D721Med (cell line): Measurements from ENCODE around the gene DNMT3A.
A peak's percentile ranks its signal among the peaks of the same experiment; 100 is the strongest.

Experiments
- DNase-seq: peaks from one replicate; pipeline ENCODE4 v3.0.0; 2011; ENCODE audit warnings: low spot score; ENCODE audit not compliant: insufficient read length
- FAIRE-seq: peaks from 2 replicates; lab custom pipeline; 2011; peaks lifted over from hg19 to GRCh38; lab: Jason Lieb, UNC
- CTCF ChIP-seq: IDR thresholded peaks from 2 replicates; pipeline ENCODE4 v1.5.1; 2012; ENCODE audit warnings: mild to moderate bottlenecking, control low read depth; ENCODE audit not compliant: insufficient read depth; ENCODE audit errors: missing control alignments

The DNMT3A gene

GRCh38 chr2:25311865-25312575 lies 29.7 kb downstream of the DNMT3A start:
- DNase-seq: no peak
- TF ChIP-seq CTCF: no peak
- FAIRE-seq: no peak

- DNase-seq (no peak), FAIRE-seq (no peak)
- TF ChIP-seq CTCF: no peak
These were observed 30.5 kb downstream of the DNMT3A start for GRCh38 chr2:25310965-25311864.

- FAIRE-seq: no peak
- TF ChIP-seq CTCF: no peak
- DNase-seq: no peak
These were observed 31.1 kb downstream of the DNMT3A start for GRCh38 chr2:25310709-25310964.

GRCh38 chr2:25309402-25309801 lies 32.3 kb downstream of the DNMT3A start:
- DNase-seq (peak; percentile 60), FAIRE-seq (no peak)

GRCh38 chr2:25308599-25308998 lies 33.1 kb downstream of the DNMT3A start:
- no peak for FAIRE-seq
- no peak for TF ChIP-seq CTCF

More at GRCh38 chr2:25309402-25309801, 32.3 kb downstream of the DNMT3A start:
- TF ChIP-seq CTCF: peak; percentile 44

GRCh38 chr2:25307949-25308557 lies 33.7 kb downstream of the DNMT3A start:
- FAIRE-seq (no peak), DNase-seq (no peak)
- no peak for TF ChIP-seq CTCF

More at GRCh38 chr2:25308599-25308998, 33.1 kb downstream of the DNMT3A start:
- DNase-seq: no peak
